ENCODE results near the gene TRDN.
"Not testable (repeated sequence)": the region's sequence is repeated elsewhere in the genome, so short reads cannot be mapped to it uniquely, and the experiment has no call there.

Gene TRDN

GRCh38 chr6:123458218-123458617, 178.5 kb downstream of the TRDN start:
- Histone ChIP-seq H3F3A (ENCODE audit: insufficient read depth, low read length) (no peaks in the 10 kb centered on the region), H3K4me2 (ENCODE audit: low read length) (no peak overlapping the region), H3K9me2 (ENCODE audit: low read depth, low read length) (no peaks in the 10 kb centered on the region; the same call in 1 of the 2 replicates), H3K27ac (ENCODE audit: low read depth, low read length, poor library complexity, severe bottlenecking) (no peak overlapping the region), H3K9ac (ENCODE audit: low read length) (no peak overlapping the region), H3K36me3 (ENCODE audit: insufficient read depth, low read length) (no peaks in the 10 kb centered on the region), H3K4me1 (ENCODE audit: insufficient read depth, low read length, severe bottlenecking) (no peaks in the 10 kb centered on the region), H4K20me1 (ENCODE audit: insufficient read depth, low read length) (no peaks in the 10 kb centered on the region), H3K4me3 (ENCODE audit: low read depth, low read length, poor library complexity, severe bottlenecking) (no peak overlapping the region), H2AFZ (ENCODE audit: low read length) (no peak overlapping the region), H3K79me2 (ENCODE audit: insufficient read depth, low read length) (no peaks in the 10 kb centered on the region), H3K27me3 (ENCODE audit: insufficient read depth, low read length) (no peaks in the 10 kb centered on the region), H3K9me3 (ENCODE audit: low read length) (no peaks in the 10 kb centered on the region)
- TF ChIP-seq CTCF (IDR thresholded peaks at IDR 0.05; ENCODE audit: low read length) (no peak), EZH2 (IDR thresholded peaks at IDR 0.05; ENCODE audit: borderline replicate concordance, low read length) (no peak)

- TF ChIP-seq CTCF (IDR thresholded peaks at IDR 0.05; ENCODE audit: low read length) (no peak), EZH2 (IDR thresholded peaks at IDR 0.05; ENCODE audit: borderline replicate concordance, low read length) (no peak)
- H4K20me1 ChIP-seq (ENCODE audit: insufficient read depth, low read length), result no peaks in the 10 kb centered on the region
- H3K4me1 ChIP-seq (ENCODE audit: insufficient read depth, low read length, severe bottlenecking), result no peaks in the 10 kb centered on the region
- H3K9me3 ChIP-seq (ENCODE audit: low read length), result no peaks in the 10 kb centered on the region
- no peaks in the 10 kb centered on the region; the same call in 1 of the 2 replicates for H3K9me2 ChIP-seq (ENCODE audit: low read depth, low read length)
- H3K27ac ChIP-seq (ENCODE audit: low read depth, low read length, poor library complexity, severe bottlenecking), result no peak overlapping the region
- no peaks in the 10 kb centered on the region for H3K79me2 ChIP-seq (ENCODE audit: insufficient read depth, low read length)
- H3K27me3 ChIP-seq (ENCODE audit: insufficient read depth, low read length), result no peaks in the 10 kb centered on the region
- no peak overlapping the region for H3K4me2 ChIP-seq (ENCODE audit: low read length)
- H2AFZ ChIP-seq (ENCODE audit: low read length), result no peak overlapping the region
- H3F3A ChIP-seq (ENCODE audit: insufficient read depth, low read length), result no peaks in the 10 kb centered on the region
- no peak overlapping the region for H3K4me3 ChIP-seq (ENCODE audit: low read depth, low read length, poor library complexity, severe bottlenecking)
- H3K36me3 ChIP-seq (ENCODE audit: insufficient read depth, low read length), result no peaks in the 10 kb centered on the region
- H3K9ac ChIP-seq (ENCODE audit: low read length), result no peak overlapping the region
Observed at GRCh38 chr6:123456836-123457235, 179.9 kb downstream of the TRDN start.

GRCh38 chr6:123454448-123454847, 182.3 kb downstream of the TRDN start:
- TF ChIP-seq CTCF (IDR thresholded peaks at IDR 0.05; ENCODE audit: low read length) (no peak), EZH2 (IDR thresholded peaks at IDR 0.05; ENCODE audit: borderline replicate concordance, low read length) (no peak)
- Histone ChIP-seq H3K27ac (ENCODE audit: low read depth, low read length, poor library complexity, severe bottlenecking) (no peak overlapping the region), H3K27me3 (ENCODE audit: insufficient read depth, low read length) (no peaks in the 10 kb centered on the region), H3K4me1 (ENCODE audit: insufficient read depth, low read length, severe bottlenecking) (no peaks in the 10 kb centered on the region), H3K79me2 (ENCODE audit: insufficient read depth, low read length) (no peaks in the 10 kb centered on the region), H4K20me1 (ENCODE audit: insufficient read depth, low read length) (no peaks in the 10 kb centered on the region), H3K9ac (ENCODE audit: low read length) (no peak overlapping the region), H3K9me2 (ENCODE audit: low read depth, low read length) (no peaks in the 10 kb centered on the region; the same call in 1 of the 2 replicates), H3F3A (ENCODE audit: insufficient read depth, low read length) (no peaks in the 10 kb centered on the region), H3K36me3 (ENCODE audit: insufficient read depth, low read length) (no peaks in the 10 kb centered on the region), H3K9me3 (ENCODE audit: low read length) (no peaks in the 10 kb centered on the region), H3K4me3 (ENCODE audit: low read depth, low read length, poor library complexity, severe bottlenecking) (no peak overlapping the region), H2AFZ (ENCODE audit: low read length) (no peak overlapping the region), H3K4me2 (ENCODE audit: low read length) (no peak overlapping the region)

- not testable (repeated sequence) for H3F3A ChIP-seq (ENCODE audit: insufficient read depth, low read length); H3K4me1 ChIP-seq (ENCODE audit: insufficient read depth, low read length, severe bottlenecking); H3K79me2 ChIP-seq (ENCODE audit: insufficient read depth, low read length); H3K9ac ChIP-seq (ENCODE audit: low read length); H3K4me2 ChIP-seq (ENCODE audit: low read length); H3K27ac ChIP-seq (ENCODE audit: low read depth, low read length, poor library complexity, severe bottlenecking); H3K36me3 ChIP-seq (ENCODE audit: insufficient read depth, low read length); H3K27me3 ChIP-seq (ENCODE audit: insufficient read depth, low read length); H2AFZ ChIP-seq (ENCODE audit: low read length); H4K20me1 ChIP-seq (ENCODE audit: insufficient read depth, low read length); H3K4me3 ChIP-seq (ENCODE audit: low read depth, low read length, poor library complexity, severe bottlenecking); H3K9me3 ChIP-seq (ENCODE audit: low read length); H3K9me2 ChIP-seq (ENCODE audit: low read depth, low read length)
Observed at GRCh38 chr6:123453071-123453470, 183.7 kb downstream of the TRDN start.
